Hepatocyte (in vitro differentiated cells): ENCODE results near the gene TXNDC11. TPM values are rescaled to one million over a fixed set of nuclear protein-coding genes. Genes with fewer than 3 reads are reported as not detected.

ENCODE experiments used
- DNase-seq: peaks from one replicate; pipeline ENCODE4 v3.0.0-alpha.2; 2016; ENCODE audit warnings: low spot score
- H2AFZ ChIP-seq: fragments of 200-600 bp; sonication (generic); 2 replicates; pipeline ENCODE4 v1.6.0; 2016; ENCODE audit warnings: antibody characterized with exemption, mild to moderate bottlenecking
- H3K27ac ChIP-seq: fragments of 200-600 bp; sonication (generic); 2 replicates; pipeline ENCODE4 v1.5.1; 2016; ENCODE audit warnings: mild to moderate bottlenecking
- H3K27me3 ChIP-seq: fragments of 200-600 bp; sonication (generic); 2 replicates; pipeline ENCODE4 v1.6.1; 2016
- H3K36me3 ChIP-seq: fragments of 200-600 bp; sonication (generic); replicated peaks from 2 replicates; pipeline ENCODE4 v1.5.1; 2016; ENCODE audit warnings: low read depth; ENCODE audit not compliant: insufficient read depth
- H3K4me1 ChIP-seq: fragments of 200-600 bp; sonication (generic); 2 replicates; pipeline ENCODE4 v1.5.1; 2016; ENCODE audit warnings: mild to moderate bottlenecking, moderate library complexity; ENCODE audit not compliant: insufficient read depth
- H3K4me2 ChIP-seq: fragments of 200-600 bp; sonication (generic); 2 replicates; pipeline ENCODE4 v1.6.0; 2016
- H3K4me3 ChIP-seq: fragments of 200-600 bp; sonication (generic); 2 replicates; pipeline ENCODE4 v1.5.1; 2016; ENCODE audit warnings: mild to moderate bottlenecking
- H3K79me2 ChIP-seq: fragments of 200-600 bp; sonication (generic); 2 replicates; pipeline ENCODE4 v1.6.0; 2017; ENCODE audit warnings: mild to moderate bottlenecking
- H3K9me2 ChIP-seq: fragments of 200-600 bp; sonication (generic); replicated peaks from 2 replicates; pipeline ENCODE4 v1.6.0; 2017; ENCODE audit warnings: mild to moderate bottlenecking; ENCODE audit not compliant: insufficient read depth
- H3K9me3 ChIP-seq: fragments of 200-600 bp; sonication (generic); 2 replicates; pipeline ENCODE4 v1.5.1; 2016; ENCODE audit warnings: low read depth, mild to moderate bottlenecking
- H4K20me1 ChIP-seq: fragments of 200-600 bp; sonication (generic); 2 replicates; pipeline ENCODE4 v1.6.0; 2016; ENCODE audit warnings: mild to moderate bottlenecking; ENCODE audit not compliant: insufficient read depth, poor library complexity, severe bottlenecking
- EZH2 ChIP-seq: fragments of 200-600 bp; sonication (generic); IDR thresholded peaks from 2 replicates; pipeline ENCODE4 v1.6.1; 2016; ENCODE audit warnings: antibody characterized with exemption, mild to moderate bottlenecking, borderline replicate concordance
- EZH2phosphoT487 ChIP-seq: fragments of 200-600 bp; sonication (generic); IDR thresholded peaks from one replicate; pipeline ENCODE4 v1.6.1; 2018; ENCODE audit warnings: antibody characterized with exemption, mild to moderate bottlenecking, low read depth, moderate library complexity; ENCODE audit not compliant: unreplicated experiment, severe bottlenecking
- WGBS: methylation state at CpG from one replicate; pipeline ENCODE4 v1.1.6; 2016; ENCODE audit warnings: low lambda C conversion rate; ENCODE audit errors: missing lambda C conversion rate; 5-methylcytosine and 5-hydroxymethylcytosine counted together
- polyA plus RNA-seq: library from polyadenylated mRNA; unstranded; fragments of >200 nt; fragmentation: Nextera tagmentation; extraction: Ambion mirVana; gene quantifications from 2 replicates; pipeline ENCODE4 v1.2.1, GENCODE V29; 2016
- total RNA-seq: library from RNA; depleted of rRNA; stranded (reverse); fragments of >200 nt; gene quantifications from 2 replicates; pipeline ENCODE4 v1.2.3, GENCODE V29; 2014
- TF ChIP-seq, protein P1 (sequence below): fragments of 200-600 bp; sonication (generic); IDR thresholded peaks from 2 replicates; pipeline ENCODE4 v1.5.1; 2016; ENCODE audit warnings: antibody characterized with exemption, mild to moderate bottlenecking; ENCODE audit not compliant: poor library complexity

TXNDC11 gene
- total and polyA plus RNA-seq, 2 experiments from 2014 or later, result 58.5 to 59.4 TPM

DNA sequence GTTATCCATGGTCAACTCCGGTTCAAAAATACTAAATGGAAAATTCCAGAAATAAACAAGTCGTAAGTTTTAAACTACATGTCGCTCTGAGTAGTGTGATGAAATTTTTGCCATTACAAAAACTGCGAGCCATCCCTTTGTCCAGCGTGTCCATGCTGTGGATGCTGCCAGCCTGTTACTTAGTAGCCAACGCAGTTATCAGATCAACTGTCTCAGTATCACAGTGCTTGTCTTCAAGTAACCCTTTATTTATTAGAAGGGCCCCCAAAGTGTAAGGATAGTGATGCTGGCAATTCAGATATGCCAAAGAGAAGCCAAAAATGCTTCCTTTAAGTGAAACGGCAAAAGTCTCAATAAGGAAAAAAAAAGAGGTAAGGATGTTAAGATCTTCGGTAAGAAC is 50.5 kb downstream of the TXNDC11 start:
- H3K9me3 ChIP-seq, result no peaks in the 10 kb centered on the region
- WGBS, result 90% methylated on average over 8 of the region's 8 CpGs

DNA sequence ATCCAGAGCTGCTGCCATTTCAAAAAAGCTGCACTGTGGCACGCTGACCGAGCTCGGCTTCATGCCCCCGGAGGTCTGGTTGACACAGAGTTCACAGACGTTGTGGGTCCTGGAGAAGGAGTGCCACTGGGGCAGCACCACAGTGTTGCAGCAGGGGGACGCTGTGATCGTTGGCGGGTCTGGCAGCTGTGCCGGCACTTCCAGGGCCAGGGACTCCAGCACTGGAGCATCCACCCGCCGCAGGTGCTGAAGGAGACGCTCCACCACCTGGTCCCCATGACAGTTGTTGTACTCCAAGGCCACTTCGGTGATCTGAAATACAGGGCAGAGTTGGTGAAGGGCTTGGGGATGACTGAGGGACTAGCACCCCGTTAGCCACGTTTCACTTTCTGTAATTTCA is 50.9 kb downstream of the TXNDC11 start:
- no peaks in the 10 kb centered on the region for H3K9me2 ChIP-seq
- H3K9me3 ChIP-seq, result no peaks in the 10 kb centered on the region
- no peak overlapping the region for H2AFZ ChIP-seq
- no peak for TF ChIP-seq EZH2
- TF ChIP-seq, protein P1, sequence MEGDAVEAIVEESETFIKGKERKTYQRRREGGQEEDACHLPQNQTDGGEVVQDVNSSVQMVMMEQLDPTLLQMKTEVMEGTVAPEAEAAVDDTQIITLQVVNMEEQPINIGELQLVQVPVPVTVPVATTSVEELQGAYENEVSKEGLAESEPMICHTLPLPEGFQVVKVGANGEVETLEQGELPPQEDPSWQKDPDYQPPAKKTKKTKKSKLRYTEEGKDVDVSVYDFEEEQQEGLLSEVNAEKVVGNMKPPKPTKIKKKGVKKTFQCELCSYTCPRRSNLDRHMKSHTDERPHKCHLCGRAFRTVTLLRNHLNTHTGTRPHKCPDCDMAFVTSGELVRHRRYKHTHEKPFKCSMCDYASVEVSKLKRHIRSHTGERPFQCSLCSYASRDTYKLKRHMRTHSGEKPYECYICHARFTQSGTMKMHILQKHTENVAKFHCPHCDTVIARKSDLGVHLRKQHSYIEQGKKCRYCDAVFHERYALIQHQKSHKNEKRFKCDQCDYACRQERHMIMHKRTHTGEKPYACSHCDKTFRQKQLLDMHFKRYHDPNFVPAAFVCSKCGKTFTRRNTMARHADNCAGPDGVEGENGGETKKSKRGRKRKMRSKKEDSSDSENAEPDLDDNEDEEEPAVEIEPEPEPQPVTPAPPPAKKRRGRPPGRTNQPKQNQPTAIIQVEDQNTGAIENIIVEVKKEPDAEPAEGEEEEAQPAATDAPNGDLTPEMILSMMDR, result no peak
- no peak for TF ChIP-seq EZH2phosphoT487
- WGBS, result 95% methylated on average over 15 of the region's 15 CpGs
- H3K79me2 ChIP-seq, result peaks cover 23% of the 10 kb centered on the region
- H3K36me3 ChIP-seq, result no peaks in the 10 kb centered on the region
- no peak for DNase-seq
- H3K27me3 ChIP-seq, result no peaks in the 10 kb centered on the region
- H3K4me2 ChIP-seq, result no peak overlapping the region
- H4K20me1 ChIP-seq, result peaks cover 5% of the 10 kb centered on the region
- H3K4me3 ChIP-seq, result no peak overlapping the region
- no peak overlapping the region for H3K27ac ChIP-seq
- no peaks in the 10 kb centered on the region for H3K4me1 ChIP-seq

More for the DNA sequence above, 50.5 kb downstream of the TXNDC11 start:
- no peaks in the 10 kb centered on the region for H3K36me3 ChIP-seq
- no peak overlapping the region for H2AFZ ChIP-seq
- DNase-seq, result no peak
- peaks cover 27% of the 10 kb centered on the region for H3K79me2 ChIP-seq
- H4K20me1 ChIP-seq, result peaks cover 5% of the 10 kb centered on the region
- no peaks in the 10 kb centered on the region for H3K9me2 ChIP-seq
- H3K4me2 ChIP-seq, result no peak overlapping the region
- H3K4me3 ChIP-seq, result no peak overlapping the region
- no peaks in the 10 kb centered on the region for H3K4me1 ChIP-seq
- H3K27ac ChIP-seq, result no peak overlapping the region
- no peaks in the 10 kb centered on the region for H3K27me3 ChIP-seq
- TF ChIP-seq, protein P1, result no peak
- TF ChIP-seq EZH2phosphoT487 (no peak), EZH2 (no peak)

DNA sequence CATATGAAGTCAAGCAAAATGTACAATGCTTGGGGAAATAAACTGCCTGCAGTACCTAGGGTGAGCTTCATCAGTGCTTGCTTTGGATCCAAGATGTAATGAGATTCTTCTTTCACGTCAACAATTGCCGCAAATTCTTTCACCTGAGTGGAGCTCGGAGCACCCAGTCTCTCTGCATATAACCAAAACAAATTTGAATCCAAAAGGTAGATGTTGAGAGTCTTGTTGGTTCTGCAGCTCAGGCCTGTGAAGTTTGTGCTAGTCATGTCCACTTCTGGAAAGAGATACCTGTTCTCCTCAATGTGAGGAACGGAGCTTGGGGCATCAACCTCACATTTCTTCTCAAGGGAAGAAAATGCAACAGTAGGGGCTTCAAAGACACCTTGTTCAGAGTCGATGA is 51.4 kb downstream of the TXNDC11 start:
- Histone ChIP-seq H3K27me3 (no peaks in the 10 kb centered on the region), H3K4me3 (no peak overlapping the region), H3K36me3 (no peaks in the 10 kb centered on the region), H3K4me2 (no peak overlapping the region), H3K9me3 (no peaks in the 10 kb centered on the region), H3K27ac (no peak overlapping the region), H3K9me2 (no peaks in the 10 kb centered on the region), H3K79me2 (peaks cover 22% of the 10 kb centered on the region), H2AFZ (no peak overlapping the region), H3K4me1 (no peaks in the 10 kb centered on the region), H4K20me1 (peaks cover 5% of the 10 kb centered on the region)
- no peak for DNase-seq
- 96% methylated on average over 5 of the region's 5 CpGs for WGBS
- TF ChIP-seq, protein P1, result no peak
- TF ChIP-seq EZH2phosphoT487 (no peak), EZH2 (no peak)
